Measurements from ENCODE around the gene NPW. TPM values are rescaled to one million over a fixed set of nuclear protein-coding genes. Genes with fewer than 3 reads are reported as not detected.

Gene NPW
- total RNA-seq, 1 donor from 2014 or later: 5.0 TPM

GRCh38 chr16:2044541-2044940, 25.0 kb downstream of the NPW start:
- Mint-ChIP-seq H3K27me3 (no peaks in the 10 kb centered on the region), H3K36me3 (ENCODE audit: insufficient read depth) (peaks cover 1% of the 10 kb centered on the region), H3K4me1 (ENCODE audit: low read depth) (peaks cover 13% of the 10 kb centered on the region), H3K9me3 (ENCODE audit: low read depth) (no peaks in the 10 kb centered on the region), H3K27ac (no peak overlapping the region), H3K4me3 (ENCODE audit: low read depth) (no peak overlapping the region)
- DNase-seq (ENCODE audit: low spot score, unreplicated experiment): no peak
- TF ChIP-seq, protein P1, sequence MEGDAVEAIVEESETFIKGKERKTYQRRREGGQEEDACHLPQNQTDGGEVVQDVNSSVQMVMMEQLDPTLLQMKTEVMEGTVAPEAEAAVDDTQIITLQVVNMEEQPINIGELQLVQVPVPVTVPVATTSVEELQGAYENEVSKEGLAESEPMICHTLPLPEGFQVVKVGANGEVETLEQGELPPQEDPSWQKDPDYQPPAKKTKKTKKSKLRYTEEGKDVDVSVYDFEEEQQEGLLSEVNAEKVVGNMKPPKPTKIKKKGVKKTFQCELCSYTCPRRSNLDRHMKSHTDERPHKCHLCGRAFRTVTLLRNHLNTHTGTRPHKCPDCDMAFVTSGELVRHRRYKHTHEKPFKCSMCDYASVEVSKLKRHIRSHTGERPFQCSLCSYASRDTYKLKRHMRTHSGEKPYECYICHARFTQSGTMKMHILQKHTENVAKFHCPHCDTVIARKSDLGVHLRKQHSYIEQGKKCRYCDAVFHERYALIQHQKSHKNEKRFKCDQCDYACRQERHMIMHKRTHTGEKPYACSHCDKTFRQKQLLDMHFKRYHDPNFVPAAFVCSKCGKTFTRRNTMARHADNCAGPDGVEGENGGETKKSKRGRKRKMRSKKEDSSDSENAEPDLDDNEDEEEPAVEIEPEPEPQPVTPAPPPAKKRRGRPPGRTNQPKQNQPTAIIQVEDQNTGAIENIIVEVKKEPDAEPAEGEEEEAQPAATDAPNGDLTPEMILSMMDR (IDR thresholded peaks at IDR 0.05; ENCODE audit: unreplicated experiment): no peak

- TF ChIP-seq, protein P1 (IDR thresholded peaks at IDR 0.05; ENCODE audit: unreplicated experiment): no peak
- no peak for DNase-seq (ENCODE audit: low spot score, unreplicated experiment)
- H3K9me3 Mint-ChIP-seq (ENCODE audit: low read depth): no peaks in the 10 kb centered on the region
- H3K4me1 Mint-ChIP-seq (ENCODE audit: low read depth): peaks cover 11% of the 10 kb centered on the region
- no peak overlapping the region for H3K27ac Mint-ChIP-seq
- H3K36me3 Mint-ChIP-seq (ENCODE audit: insufficient read depth): peaks cover 1% of the 10 kb centered on the region
- no peaks in the 10 kb centered on the region for H3K27me3 Mint-ChIP-seq
- peak overlapping the region; percentile 88 for H3K4me3 Mint-ChIP-seq (ENCODE audit: low read depth)
Measured at GRCh38 chr16:2045965-2046892, 26.6 kb downstream of the NPW start.

GRCh38 chr16:2046893-2047329, 27.3 kb downstream of the NPW start:
- DNase-seq (ENCODE audit: low spot score, unreplicated experiment): no peak
- Mint-ChIP-seq H3K4me1 (ENCODE audit: low read depth) (peaks cover 11% of the 10 kb centered on the region), H3K36me3 (ENCODE audit: insufficient read depth) (peaks cover 1% of the 10 kb centered on the region), H3K27me3 (no peaks in the 10 kb centered on the region), H3K4me3 (ENCODE audit: low read depth) (peak overlapping the region; percentile 88), H3K27ac (no peak overlapping the region), H3K9me3 (ENCODE audit: low read depth) (no peaks in the 10 kb centered on the region)
- TF ChIP-seq, protein P1 (IDR thresholded peaks at IDR 0.05; ENCODE audit: unreplicated experiment): no peak

DNA sequence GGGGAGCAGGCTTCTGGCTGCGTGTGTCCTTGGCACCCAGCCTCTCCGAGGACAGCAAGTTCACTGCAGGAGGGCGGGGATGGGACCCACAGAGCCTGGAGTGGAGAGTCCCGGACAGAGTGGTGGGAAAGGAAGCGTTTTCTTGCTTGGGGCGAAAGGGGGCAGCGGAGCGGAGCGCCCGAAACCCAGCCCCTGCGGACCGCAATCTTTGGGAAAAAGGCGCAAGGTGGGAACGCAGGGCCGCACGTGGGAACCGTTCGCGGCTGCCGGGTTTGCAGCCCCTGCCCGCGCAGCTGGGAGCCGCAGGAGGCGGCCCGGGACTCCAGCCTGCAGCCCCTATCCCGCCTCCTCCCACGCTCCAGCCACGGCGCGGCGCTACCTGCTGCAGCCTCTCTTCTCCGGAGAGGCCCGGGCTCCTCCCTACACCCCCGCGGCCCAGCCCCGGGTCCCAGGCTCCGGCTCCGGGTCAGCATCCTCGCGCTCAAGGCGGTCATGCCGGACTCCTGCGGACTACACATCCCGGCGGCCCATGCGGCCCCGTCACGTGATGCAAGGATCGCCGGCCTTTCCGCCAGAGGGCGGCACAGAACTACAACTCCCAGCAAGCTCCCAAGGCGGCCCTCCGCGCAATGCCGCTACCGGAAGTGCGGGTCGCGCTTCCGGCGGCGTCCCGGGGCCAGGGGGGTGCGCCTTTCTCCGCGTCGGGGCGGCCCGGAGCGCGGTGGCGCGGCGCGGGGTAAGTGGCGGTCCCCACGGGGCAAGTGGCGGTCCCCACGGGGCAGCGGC, 27.9 kb downstream of the NPW start, which contains the start of the genes NTHL1 and TSC2:
TSS of gene NTHL1 (minus strand) at position 505 of the 786 bp plus-strand sequence. CDS start at position 494, 11 bp downstream.
TSS of gene TSC2 (plus strand) at position 656 of the 786 bp plus-strand sequence. CDS start 631 bp downstream, outside the sequence.
- Mint-ChIP-seq H3K27ac (peak within 1 kb of the TSS; percentile 74), H3K4me1 (ENCODE audit: low read depth) (peaks cover 11% of the 10 kb centered on the region), H3K4me3 (ENCODE audit: low read depth) (peak within 1 kb of the TSS; percentile 88), H3K36me3 (ENCODE audit: insufficient read depth) (peaks cover 1% of the 10 kb centered on the region), H3K9me3 (ENCODE audit: low read depth) (no peaks in the 10 kb centered on the region), H3K27me3 (no peaks in the 10 kb centered on the region)
- TF ChIP-seq, protein P1 (IDR thresholded peaks at IDR 0.05; ENCODE audit: unreplicated experiment): peak; percentile 24
- DNase-seq (ENCODE audit: low spot score, unreplicated experiment): peak; percentile 96

- Mint-ChIP-seq H3K36me3 (ENCODE audit: insufficient read depth) (peaks cover under 1% of the 10 kb centered on the region), H3K4me3 (ENCODE audit: low read depth) (peak overlapping the region; percentile 88), H3K9me3 (ENCODE audit: low read depth) (no peaks in the 10 kb centered on the region), H3K4me1 (ENCODE audit: low read depth) (peaks cover 11% of the 10 kb centered on the region), H3K27me3 (no peaks in the 10 kb centered on the region), H3K27ac (peak overlapping the region; percentile 74)
- DNase-seq (ENCODE audit: low spot score, unreplicated experiment): no peak
- TF ChIP-seq, protein P1 (IDR thresholded peaks at IDR 0.05; ENCODE audit: unreplicated experiment): no peak
Measured at GRCh38 chr16:2048116-2048543, 28.5 kb downstream of the NPW start.
